Hepatocyte (in vitro differentiated cells): Measurements from ENCODE around the gene SH3RF1.

ENCODE experiments used
- CTCF ChIP-seq: fragments of 200-600 bp; sonication (generic); IDR thresholded peaks from 2 replicates; pipeline ENCODE4 v1.5.1; 2016; ENCODE audit warnings: antibody characterized with exemption, mild to moderate bottlenecking; ENCODE audit not compliant: poor library complexity
- EZH2 ChIP-seq: fragments of 200-600 bp; sonication (generic); IDR thresholded peaks from 2 replicates; pipeline ENCODE4 v1.6.1; 2016; ENCODE audit warnings: antibody characterized with exemption, mild to moderate bottlenecking, borderline replicate concordance
- EZH2phosphoT487 ChIP-seq: fragments of 200-600 bp; sonication (generic); IDR thresholded peaks from one replicate; pipeline ENCODE4 v1.6.1; 2018; ENCODE audit warnings: antibody characterized with exemption, mild to moderate bottlenecking, low read depth, moderate library complexity; ENCODE audit not compliant: unreplicated experiment, severe bottlenecking

GRCh38 chr4:169143335-169143734 lies 127.4 kb downstream of the SH3RF1 start:
- TF ChIP-seq CTCF (no peak), EZH2phosphoT487 (no peak), EZH2 (no peak)
